Neural progenitor cell (in vitro differentiated cells): ENCODE data around the gene KLHL29. TPM values are rescaled to one million over a fixed set of nuclear protein-coding genes. Genes with fewer than 3 reads are reported as not detected.

Experiments used
- DNase-seq: peaks from one replicate; pipeline ENCODE4 v3.0.0-alpha.2; 2016; ENCODE audit warnings: low spot score
- H2AFZ ChIP-seq: fragments of 200-600 bp; sonication (generic); replicated peaks from 2 replicates; pipeline ENCODE4 v1.6.1; 2016; ENCODE audit warnings: antibody characterized with exemption
- H3F3A ChIP-seq: fragments of 200-600 bp; sonication (generic); 2 replicates; pipeline ENCODE4 v1.6.1; 2016; ENCODE audit warnings: antibody characterized with exemption, low read depth
- H3K27ac ChIP-seq: fragments of 200-600 bp; sonication (generic); 2 replicates; pipeline ENCODE4 v1.5.1; 2016; ENCODE audit warnings: mild to moderate bottlenecking
- H3K27me3 ChIP-seq: fragments of 200-600 bp; sonication (generic); 2 replicates; pipeline ENCODE4 v1.6.1; 2016; ENCODE audit warnings: mild to moderate bottlenecking, moderate library complexity
- H3K36me3 ChIP-seq: fragments of 200-600 bp; sonication (generic); 2 replicates; pipeline ENCODE4 v1.5.1; 2016
- H3K4me1 ChIP-seq: fragments of 200-600 bp; sonication (generic); 2 replicates; pipeline ENCODE4 v1.6.1; 2016; ENCODE audit warnings: mixed run types
- H3K4me2 ChIP-seq: fragments of 200-600 bp; sonication (generic); 2 replicates; pipeline ENCODE4 v1.6.1; 2016
- H3K4me3 ChIP-seq: fragments of 200-600 bp; sonication (generic); 2 replicates; pipeline ENCODE4 v1.5.1; 2016
- H3K79me2 ChIP-seq: fragments of 200-600 bp; sonication (generic); 2 replicates; pipeline ENCODE4 v1.6.1; 2016; ENCODE audit warnings: low read depth
- H3K9ac ChIP-seq: fragments of 200-600 bp; sonication (generic); 2 replicates; pipeline ENCODE4 v1.6.1; 2016
- H3K9me3 ChIP-seq: fragments of 200-600 bp; sonication (generic); 2 replicates; pipeline ENCODE4 v1.5.1; 2016; ENCODE audit warnings: low read depth
- H4K20me1 ChIP-seq: fragments of 200-600 bp; sonication (generic); 2 replicates; pipeline ENCODE4 v1.6.1; 2016; ENCODE audit warnings: low read depth
- H3K27ac Mint-ChIP-seq: 3 replicates; pipeline ENCODE4 v1.8.0; 2021; ENCODE audit warnings: mixed read lengths
- H3K27me3 Mint-ChIP-seq: 2 replicates; pipeline ENCODE4 v1.8.0; 2022; ENCODE audit warnings: low read depth, mild to moderate bottlenecking, inconsistent platforms, moderate library complexity, mixed read lengths; ENCODE audit not compliant: insufficient read depth
- H3K36me3 Mint-ChIP-seq: 3 replicates; pipeline ENCODE4 v1.8.0; 2021; ENCODE audit warnings: mixed read lengths
- H3K4me1 Mint-ChIP-seq: 3 replicates; pipeline ENCODE4 v1.8.0; 2021; ENCODE audit warnings: mixed read lengths
- H3K4me3 Mint-ChIP-seq: 3 replicates; pipeline ENCODE4 v1.8.0; 2021; ENCODE audit warnings: mild to moderate bottlenecking, moderate library complexity, mixed read lengths
- H3K9me3 Mint-ChIP-seq: 3 replicates; pipeline ENCODE4 v1.8.0; 2020; ENCODE audit warnings: mixed read lengths
- EZH2 ChIP-seq: fragments of 200-600 bp; sonication (generic); IDR thresholded peaks from 2 replicates; pipeline ENCODE4 v1.6.1; 2017; ENCODE audit warnings: antibody characterized with exemption, mild to moderate bottlenecking, moderate library complexity
- EZH2phosphoT487 ChIP-seq: fragments of 200-600 bp; sonication (generic); IDR thresholded peaks from 2 replicates; pipeline ENCODE4 v1.6.1; 2017; ENCODE audit warnings: antibody characterized with exemption
- total RNA-seq: library from RNA; depleted of rRNA; stranded (reverse); fragments of >200 nt; gene quantifications from 2 replicates; pipeline ENCODE4 v1.2.3, GENCODE V29; 2015; ENCODE audit warnings: low replicate concordance
- TF ChIP-seq, protein P1 (sequence below): fragments of 200-600 bp; sonication (generic); IDR thresholded peaks from 2 replicates; pipeline ENCODE4 v1.5.1; 2017; ENCODE audit warnings: antibody characterized with exemption, mild to moderate bottlenecking

Gene KLHL29
- total RNA-seq, 1 donor from 2014 or later = 1.6 TPM

DNA sequence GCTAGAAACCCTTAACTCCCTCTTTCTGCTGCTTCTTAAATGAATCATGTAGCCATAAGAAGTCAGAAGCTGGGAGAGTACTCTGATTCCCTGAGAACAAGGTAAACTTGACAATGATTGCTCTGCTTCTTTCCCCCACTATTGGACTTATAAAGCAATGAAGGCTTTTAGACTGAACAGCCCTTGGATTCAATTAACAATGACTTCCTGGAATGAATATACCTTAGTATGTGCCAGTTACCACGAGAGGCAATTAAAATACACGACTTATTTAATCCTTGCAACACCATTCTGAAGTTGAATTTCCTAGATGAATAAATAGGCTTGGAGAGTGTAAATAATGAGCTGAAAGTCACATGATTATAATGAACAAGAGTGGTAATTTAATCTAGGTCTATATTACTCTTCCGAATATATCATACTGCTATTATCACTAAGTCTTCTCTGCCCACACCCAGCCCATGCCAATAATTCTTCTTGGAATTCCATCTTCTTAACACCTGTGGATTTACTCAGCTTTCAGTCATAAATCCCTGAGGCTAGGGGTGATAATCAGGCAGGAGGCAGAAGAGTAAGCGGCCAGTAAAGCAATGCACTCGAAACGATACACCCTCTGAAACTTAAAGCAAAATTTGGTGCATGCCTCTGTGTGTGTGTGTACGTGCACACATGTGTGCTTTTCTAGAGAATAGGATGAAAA is 371.8 kb downstream of the KLHL29 start:
- TF ChIP-seq, protein P1, sequence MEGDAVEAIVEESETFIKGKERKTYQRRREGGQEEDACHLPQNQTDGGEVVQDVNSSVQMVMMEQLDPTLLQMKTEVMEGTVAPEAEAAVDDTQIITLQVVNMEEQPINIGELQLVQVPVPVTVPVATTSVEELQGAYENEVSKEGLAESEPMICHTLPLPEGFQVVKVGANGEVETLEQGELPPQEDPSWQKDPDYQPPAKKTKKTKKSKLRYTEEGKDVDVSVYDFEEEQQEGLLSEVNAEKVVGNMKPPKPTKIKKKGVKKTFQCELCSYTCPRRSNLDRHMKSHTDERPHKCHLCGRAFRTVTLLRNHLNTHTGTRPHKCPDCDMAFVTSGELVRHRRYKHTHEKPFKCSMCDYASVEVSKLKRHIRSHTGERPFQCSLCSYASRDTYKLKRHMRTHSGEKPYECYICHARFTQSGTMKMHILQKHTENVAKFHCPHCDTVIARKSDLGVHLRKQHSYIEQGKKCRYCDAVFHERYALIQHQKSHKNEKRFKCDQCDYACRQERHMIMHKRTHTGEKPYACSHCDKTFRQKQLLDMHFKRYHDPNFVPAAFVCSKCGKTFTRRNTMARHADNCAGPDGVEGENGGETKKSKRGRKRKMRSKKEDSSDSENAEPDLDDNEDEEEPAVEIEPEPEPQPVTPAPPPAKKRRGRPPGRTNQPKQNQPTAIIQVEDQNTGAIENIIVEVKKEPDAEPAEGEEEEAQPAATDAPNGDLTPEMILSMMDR = no peak
- TF ChIP-seq EZH2phosphoT487 (no peak), EZH2 (no peak)
- Histone ChIP-seq H3K27me3 (no peaks in the 10 kb centered on the region), H2AFZ (no peak overlapping the region), H4K20me1 (peaks cover 3% of the 10 kb centered on the region), H3K4me3 (no peak overlapping the region), H3K4me2 (no peak overlapping the region), H3K36me3 (no peaks in the 10 kb centered on the region), H3K4me1 (peaks cover 4% of the 10 kb centered on the region), H3K79me2 (no peaks in the 10 kb centered on the region), H3K9ac (no peak overlapping the region), H3F3A (no peaks in the 10 kb centered on the region), H3K9me3 (no peaks in the 10 kb centered on the region), H3K27ac (no peak overlapping the region)
- Mint-ChIP-seq H3K9me3 (no peaks in the 10 kb centered on the region), H3K27ac (no peak overlapping the region), H3K4me1 (no peaks in the 10 kb centered on the region), H3K4me3 (no peak overlapping the region), H3K36me3 (peaks cover 16% of the 10 kb centered on the region), H3K27me3 (no peaks in the 10 kb centered on the region)
- DNase-seq = no peak

DNA sequence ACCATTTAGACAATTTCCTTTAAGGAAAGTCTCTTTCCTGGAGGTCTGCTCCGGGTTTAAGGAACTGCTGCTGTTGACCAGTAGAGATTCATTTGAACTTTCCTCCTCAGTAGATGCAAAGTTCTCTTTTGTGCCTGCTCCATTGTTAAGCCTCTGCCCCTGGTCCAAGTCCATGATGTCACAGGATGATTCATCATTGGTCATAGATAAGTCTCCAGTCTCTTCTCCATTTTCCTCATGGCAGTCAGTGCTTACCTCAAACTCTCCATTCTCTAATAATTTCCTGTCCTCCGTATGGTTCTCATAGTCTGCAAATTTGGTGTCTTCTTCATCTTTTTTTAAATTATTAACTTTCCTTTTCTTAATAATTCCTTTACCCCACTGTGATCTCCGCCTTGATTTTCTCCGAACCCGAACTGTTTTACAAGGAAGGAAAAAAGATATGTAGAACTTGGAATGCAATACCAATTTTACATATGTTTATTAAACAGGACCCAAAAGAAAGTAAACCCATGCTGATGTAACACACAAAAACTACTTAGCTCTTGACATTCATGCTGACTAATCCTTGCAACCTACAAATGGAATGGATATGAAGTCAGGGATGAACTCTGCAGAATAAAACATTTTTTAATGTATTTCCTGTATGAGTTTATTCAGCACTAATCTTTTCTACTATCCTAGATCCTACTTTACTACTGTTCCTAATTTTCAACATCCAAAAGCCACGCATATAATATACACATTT is 372.9 kb downstream of the KLHL29 start:
- Mint-ChIP-seq H3K27me3 (no peaks in the 10 kb centered on the region), H3K27ac (no peak overlapping the region), H3K36me3 (peaks cover 15% of the 10 kb centered on the region), H3K4me1 (no peaks in the 10 kb centered on the region), H3K9me3 (no peaks in the 10 kb centered on the region), H3K4me3 (no peak overlapping the region)
- Histone ChIP-seq H3K27ac (no peak overlapping the region), H3K27me3 (no peaks in the 10 kb centered on the region), H3K4me2 (no peak overlapping the region), H3F3A (no peaks in the 10 kb centered on the region), H3K36me3 (no peaks in the 10 kb centered on the region), H3K9ac (no peak overlapping the region), H3K9me3 (no peaks in the 10 kb centered on the region), H2AFZ (no peak overlapping the region), H3K4me1 (no peaks in the 10 kb centered on the region), H3K4me3 (no peak overlapping the region), H3K79me2 (no peaks in the 10 kb centered on the region), H4K20me1 (peaks cover 3% of the 10 kb centered on the region)
- no peak for TF ChIP-seq EZH2phosphoT487
- TF ChIP-seq EZH2 = no peak
- TF ChIP-seq, protein P1 = no peak
- no peak for DNase-seq
